AG04449 (cell line): Measurements from ENCODE around the gene ARMH3.

ENCODE experiments used
- CTCF ChIA-PET: fragments of 350-600 bp; formaldehyde crosslinking; extraction: SDS; loops from one replicate; lab custom pipeline; 2021; ENCODE audit warnings: antibody characterized with exemption; lab: Yijun Ruan, JAX
- POLR2A ChIA-PET: fragments of 400-600, 350-600 bp; formaldehyde crosslinking; extraction: SDS; loops from one replicate; lab custom pipeline; 2020; ENCODE audit warnings: antibody characterized with exemption, inconsistent platforms; lab: Yijun Ruan, JAX
- DNase-seq: peaks from one replicate; pipeline ENCODE4 v3.0.0-alpha.2; 2010; ENCODE audit warnings: low read depth, low spot score
- H3K4me3 ChIP-seq: 2 replicates; pipeline ENCODE4 v1.5.1; 2011; ENCODE audit warnings: low read depth, mild to moderate bottlenecking, control low read depth, low read length
- TF ChIP-seq, protein P1 (sequence below): IDR thresholded peaks from one replicate; pipeline ENCODE4 v1.5.1; 2011; ENCODE audit warnings: mild to moderate bottlenecking, moderate library complexity, low read length, control low read depth, inconsistent platforms; ENCODE audit not compliant: insufficient read depth; ENCODE audit errors: missing control alignments

Gene ARMH3

DNA sequence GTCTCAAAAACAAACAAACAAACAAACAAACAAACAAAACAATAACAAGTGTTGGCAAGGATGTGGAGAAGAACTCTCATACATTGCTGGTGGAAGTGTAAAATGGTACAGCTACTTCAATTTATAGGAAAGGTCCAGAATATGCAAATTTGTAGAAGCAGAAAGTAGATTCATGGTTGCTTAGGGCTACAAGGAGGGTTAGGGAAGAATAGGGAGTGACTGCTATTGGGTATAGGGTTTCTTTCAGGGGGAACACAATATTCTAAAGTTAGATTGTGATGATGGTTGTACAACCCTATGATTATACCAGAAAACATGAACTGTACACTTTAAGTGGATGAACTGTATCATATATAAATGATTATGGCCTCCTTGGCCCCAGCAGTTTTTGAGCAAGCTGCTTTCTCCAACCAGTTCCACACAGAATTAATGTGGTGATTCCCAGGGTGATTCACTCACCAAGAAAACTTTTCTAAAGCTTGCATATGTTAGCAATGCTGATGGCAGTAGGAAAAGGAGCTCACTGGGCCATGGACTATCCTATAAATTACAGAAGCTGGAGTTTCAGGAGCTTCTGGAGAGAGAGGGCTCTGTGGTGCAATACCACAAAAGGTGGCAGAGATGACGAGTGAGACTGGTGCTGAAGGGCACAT lies 159.6 kb downstream of the ARMH3 start:
- no peak for DNase-seq
- ChIA-PET POLR2A (interaction anchor here (0.6 kb wide), 1 partner anchor 85 kb away, joined by 5 read pairs; no protein-coding TSS in a partner anchor), CTCF (interaction anchor here (1.1 to 5.3 kb wide), 5 partner anchors 11 to 114 kb away, joined by 4 to 42 read pairs (median 10); no protein-coding TSS in a partner anchor)
- H3K4me3 ChIP-seq, result no peak overlapping the region
- TF ChIP-seq, protein P1, sequence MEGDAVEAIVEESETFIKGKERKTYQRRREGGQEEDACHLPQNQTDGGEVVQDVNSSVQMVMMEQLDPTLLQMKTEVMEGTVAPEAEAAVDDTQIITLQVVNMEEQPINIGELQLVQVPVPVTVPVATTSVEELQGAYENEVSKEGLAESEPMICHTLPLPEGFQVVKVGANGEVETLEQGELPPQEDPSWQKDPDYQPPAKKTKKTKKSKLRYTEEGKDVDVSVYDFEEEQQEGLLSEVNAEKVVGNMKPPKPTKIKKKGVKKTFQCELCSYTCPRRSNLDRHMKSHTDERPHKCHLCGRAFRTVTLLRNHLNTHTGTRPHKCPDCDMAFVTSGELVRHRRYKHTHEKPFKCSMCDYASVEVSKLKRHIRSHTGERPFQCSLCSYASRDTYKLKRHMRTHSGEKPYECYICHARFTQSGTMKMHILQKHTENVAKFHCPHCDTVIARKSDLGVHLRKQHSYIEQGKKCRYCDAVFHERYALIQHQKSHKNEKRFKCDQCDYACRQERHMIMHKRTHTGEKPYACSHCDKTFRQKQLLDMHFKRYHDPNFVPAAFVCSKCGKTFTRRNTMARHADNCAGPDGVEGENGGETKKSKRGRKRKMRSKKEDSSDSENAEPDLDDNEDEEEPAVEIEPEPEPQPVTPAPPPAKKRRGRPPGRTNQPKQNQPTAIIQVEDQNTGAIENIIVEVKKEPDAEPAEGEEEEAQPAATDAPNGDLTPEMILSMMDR, result no peak

DNA sequence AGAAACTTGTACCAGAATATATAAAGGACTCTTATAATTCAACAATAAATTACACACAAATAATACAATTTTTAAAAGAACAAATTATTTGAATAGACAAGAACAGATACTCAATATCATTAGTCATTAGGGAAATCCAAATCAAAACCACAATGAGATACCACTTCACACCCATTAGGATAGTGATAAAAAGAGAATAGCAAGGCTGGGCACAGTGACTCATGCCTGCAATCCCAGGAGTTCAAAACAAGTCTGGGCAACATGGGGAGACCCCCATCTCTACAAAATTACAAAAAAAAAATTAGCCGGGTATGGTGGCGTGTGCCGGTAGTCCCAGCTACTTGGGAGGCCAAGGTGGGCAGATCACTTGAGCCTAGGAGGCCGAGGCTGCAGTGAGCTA lies 160.2 kb downstream of the ARMH3 start:
- no peak for DNase-seq
- no peak overlapping the region for H3K4me3 ChIP-seq
- ChIA-PET CTCF (interaction anchor here (3.2 to 5.3 kb wide), 3 partner anchors 11 to 114 kb away, joined by 10 to 42 read pairs (median 18); no protein-coding TSS in a partner anchor), POLR2A (interaction anchor here (0.6 kb wide), 1 partner anchor 84 kb away, joined by 5 read pairs; no protein-coding TSS in a partner anchor)
- TF ChIP-seq, protein P1, result no peak

DNA sequence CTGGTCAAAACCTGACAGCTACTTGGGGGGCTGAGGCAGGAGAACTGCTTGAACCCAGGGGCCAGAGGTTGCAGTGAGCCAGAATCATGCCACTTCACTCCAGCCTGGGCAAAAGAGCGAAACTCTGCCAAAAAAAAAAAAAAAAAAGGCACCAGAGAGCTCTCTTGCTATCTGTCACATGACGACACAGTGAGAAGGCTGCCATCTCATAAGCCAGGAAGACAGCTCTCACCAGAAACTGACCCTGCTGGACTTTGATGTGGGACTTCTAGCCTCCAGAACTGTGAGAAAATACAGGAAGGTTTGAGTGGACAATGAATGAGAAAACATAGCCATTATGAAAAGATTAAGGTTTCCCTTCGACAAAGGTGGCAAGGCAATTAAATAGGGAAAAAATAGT lies 161.2 kb downstream of the ARMH3 start:
- POLR2A ChIA-PET, result no interaction called here
- H3K4me3 ChIP-seq, result no peak overlapping the region
- DNase-seq, result no peak
- TF ChIP-seq, protein P1, result no peak
- CTCF ChIA-PET, result interaction anchor here (0.9 to 18.6 kb wide), 3 partner anchors 29 to 178 kb away, joined by 3 to 601 read pairs (median 4); no protein-coding TSS in a partner anchor

DNA sequence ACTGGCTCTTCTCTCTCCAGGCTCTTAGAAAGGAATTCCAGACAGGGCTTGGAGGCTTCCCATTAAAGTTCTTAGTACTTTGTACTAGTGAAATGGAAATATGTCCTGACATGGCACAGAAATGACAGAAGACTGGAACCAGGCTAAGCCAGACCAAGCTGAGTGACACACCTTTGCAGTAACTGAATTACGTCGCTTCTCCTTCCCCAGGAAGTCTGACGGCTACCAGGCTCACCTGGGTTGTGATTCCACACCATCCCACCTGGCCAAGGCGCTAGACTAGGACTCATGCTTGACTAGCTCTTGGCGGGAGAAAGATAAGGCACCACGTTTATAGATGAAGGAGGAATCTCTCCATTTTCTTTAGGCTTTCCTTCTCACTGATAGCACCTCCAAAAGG lies 161.7 kb downstream of the ARMH3 start:
- ChIA-PET POLR2A (no interaction called here), CTCF (interaction anchor here (0.9 to 18.6 kb wide), 3 partner anchors 29 to 179 kb away, joined by 3 to 601 read pairs (median 4); no protein-coding TSS in a partner anchor)
- DNase-seq, result no peak
- TF ChIP-seq, protein P1, result no peak
- H3K4me3 ChIP-seq, result no peak overlapping the region

DNA sequence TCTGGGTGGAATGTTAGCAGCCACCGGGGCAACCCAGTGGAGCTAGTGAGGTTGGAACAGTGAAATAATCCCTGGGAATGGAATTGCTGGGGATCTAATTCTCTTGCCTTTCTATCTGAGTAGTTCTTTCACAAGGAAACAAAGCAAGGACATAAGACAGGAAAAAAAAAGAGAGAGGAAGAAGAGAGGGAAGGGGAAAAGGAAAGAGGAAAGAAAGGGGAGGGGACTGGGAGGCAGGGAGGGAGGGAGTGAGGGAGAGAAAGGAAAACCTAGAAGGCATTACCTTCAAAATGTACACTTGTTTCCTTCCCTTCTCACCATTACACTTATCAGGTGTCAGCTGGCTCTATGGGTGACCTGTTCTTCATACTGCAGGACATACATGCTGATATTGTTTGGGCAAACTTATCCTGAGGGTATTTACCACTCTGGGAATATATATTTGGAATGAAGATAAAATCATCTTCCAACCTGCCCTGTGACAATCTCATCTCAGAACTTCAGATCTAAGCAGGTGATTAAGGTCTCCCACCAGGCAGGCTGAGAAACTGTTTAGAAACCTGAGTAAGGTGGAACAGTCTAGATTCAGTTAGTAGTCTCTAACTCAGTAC lies 162.4 kb downstream of the ARMH3 start:
- ChIA-PET CTCF (interaction anchor here (0.9 to 18.6 kb wide), 5 partner anchors 11 to 179 kb away, joined by 3 to 601 read pairs (median 4); no protein-coding TSS in a partner anchor), POLR2A (no interaction called here)
- DNase-seq, result no peak
- H3K4me3 ChIP-seq, result no peak overlapping the region
- TF ChIP-seq, protein P1, result no peak
